ENCODE results near the gene DCP1B.

Gene DCP1B

GRCh38 chr12:1911598-1912575 lies 92.4 kb downstream of the DCP1B start:
- Histone ChIP-seq H3K4me2 (peak overlapping the region; percentile 14; the same call in 1 of the 2 replicates), H3K4me1 (peaks cover 57% of the 10 kb centered on the region), H3K27ac (peak overlapping the region; percentile 55), H3K27me3 (no peaks in the 10 kb centered on the region), H3K36me3 (peaks cover 23% of the 10 kb centered on the region; the same call in 1 of the 2 replicates), H4K20me1 (no peaks in the 10 kb centered on the region), H3K9ac (no peak overlapping the region), H3K9me3 (peaks cover 15% of the 10 kb centered on the region), H3K4me3 (no peak overlapping the region)
- TF ChIP-seq Cebpa-rat (IDR thresholded peaks at IDR 0.05): no peak

GRCh38 chr12:1910468-1910867 lies 93.8 kb downstream of the DCP1B start:
- Histone ChIP-seq H3K4me1 (peaks cover 43% of the 10 kb centered on the region), H4K20me1 (no peaks in the 10 kb centered on the region), H3K27me3 (no peaks in the 10 kb centered on the region), H3K4me2 (no peak overlapping the region), H3K9ac (no peak overlapping the region), H3K36me3 (peaks cover 29% of the 10 kb centered on the region; the same call in 1 of the 2 replicates), H3K27ac (no peak overlapping the region), H3K9me3 (peaks cover 27% of the 10 kb centered on the region), H3K4me3 (no peak overlapping the region)
- TF ChIP-seq Cebpa-rat (IDR thresholded peaks at IDR 0.05): no peak

DNA sequence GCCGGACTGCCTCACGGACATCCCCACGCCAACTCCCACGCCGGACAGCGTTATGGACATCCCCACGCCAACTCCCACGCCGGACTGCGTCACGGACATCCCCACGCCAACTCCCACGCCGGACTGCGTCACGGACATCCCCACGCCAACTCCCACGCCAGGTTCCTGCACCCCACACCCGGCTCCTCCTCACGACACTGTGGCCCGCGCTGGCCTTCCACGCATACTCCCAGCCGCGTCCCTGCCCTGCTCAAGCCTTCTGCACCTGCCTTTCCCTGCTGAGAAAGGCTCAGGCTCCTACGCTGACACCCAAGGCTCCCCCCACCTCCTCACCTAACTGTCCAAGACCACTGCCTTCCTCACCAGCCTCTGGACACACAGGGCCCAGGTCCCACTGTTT lies 95.5 kb downstream of the DCP1B start:
- no peak overlapping the region for H3K9ac ChIP-seq
- no peak overlapping the region for H3K4me2 ChIP-seq
- H3K36me3 ChIP-seq: peaks cover 30% of the 10 kb centered on the region; the same call in 1 of the 2 replicates
- H3K4me3 ChIP-seq: no peak overlapping the region
- H3K27ac ChIP-seq: no peak overlapping the region
- peaks cover 25% of the 10 kb centered on the region for H3K4me1 ChIP-seq
- H4K20me1 ChIP-seq: no peaks in the 10 kb centered on the region
- peaks cover 42% of the 10 kb centered on the region for H3K9me3 ChIP-seq
- no peaks in the 10 kb centered on the region for H3K27me3 ChIP-seq
- no peak for TF ChIP-seq Cebpa-rat (IDR thresholded peaks at IDR 0.05)

DNA sequence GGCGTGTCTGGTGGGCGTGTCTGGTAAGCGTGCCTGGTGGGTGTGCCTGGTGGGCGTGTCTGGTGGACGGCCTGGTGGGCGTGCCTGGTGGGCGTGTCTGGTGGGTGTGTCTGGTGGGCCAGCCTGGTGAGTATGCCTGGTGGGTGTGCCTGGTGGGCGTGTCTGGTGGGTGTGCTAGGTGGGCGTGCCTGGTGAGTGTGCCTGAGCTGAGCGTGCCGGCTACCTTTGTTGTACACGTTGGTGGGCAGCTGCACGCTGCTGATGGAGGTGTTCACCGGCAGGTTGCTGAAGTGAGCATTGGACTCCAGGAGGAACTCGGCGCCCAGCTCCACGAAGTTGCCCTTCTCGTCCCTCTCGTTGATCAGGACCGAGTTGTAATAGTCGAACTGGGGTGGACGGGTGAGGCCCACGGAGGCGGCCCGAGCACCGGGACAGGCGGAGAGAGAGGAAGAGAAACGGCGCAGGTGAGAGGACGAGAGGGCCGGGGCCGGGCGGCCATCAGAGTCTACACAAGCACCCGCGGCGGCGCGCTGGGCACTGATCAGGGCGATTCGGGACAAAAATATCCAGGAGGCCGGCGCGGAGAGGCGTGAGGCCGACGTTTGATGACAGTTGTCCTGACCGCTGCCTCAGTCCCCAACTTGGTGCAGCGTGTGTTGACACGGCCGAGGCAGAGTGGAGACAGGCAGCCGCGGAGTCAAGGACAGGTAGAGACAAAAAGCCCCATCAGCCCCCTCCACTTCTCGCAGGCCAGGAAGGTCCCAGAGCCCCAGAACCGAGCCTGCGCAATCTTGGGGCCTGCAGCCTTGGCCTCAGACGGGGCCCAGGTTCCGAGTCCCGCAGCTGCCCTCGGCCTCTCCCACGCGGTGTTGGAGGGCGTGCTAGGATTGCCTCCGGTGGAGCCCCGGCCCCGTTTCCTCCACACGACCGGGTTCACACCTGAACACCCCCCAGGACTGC lies 96.3 kb downstream of the DCP1B start:
- no peak overlapping the region for H3K4me3 ChIP-seq
- no peak for TF ChIP-seq Cebpa-rat (IDR thresholded peaks at IDR 0.05)
- H3K9ac ChIP-seq: no peak overlapping the region
- no peaks in the 10 kb centered on the region for H4K20me1 ChIP-seq
- H3K36me3 ChIP-seq: peaks cover 33% of the 10 kb centered on the region; the same call in 1 of the 2 replicates
- peaks cover 50% of the 10 kb centered on the region for H3K9me3 ChIP-seq
- H3K4me2 ChIP-seq: no peak overlapping the region
- no peaks in the 10 kb centered on the region for H3K27me3 ChIP-seq
- H3K27ac ChIP-seq: no peak overlapping the region
- peaks cover 17% of the 10 kb centered on the region for H3K4me1 ChIP-seq

- Histone ChIP-seq H3K4me2 (no peak overlapping the region), H3K9me3 (peaks cover 55% of the 10 kb centered on the region), H4K20me1 (no peaks in the 10 kb centered on the region), H3K36me3 (peaks cover 33% of the 10 kb centered on the region; the same call in 1 of the 2 replicates), H3K4me1 (peaks cover 4% of the 10 kb centered on the region), H3K27me3 (no peaks in the 10 kb centered on the region), H3K9ac (no peak overlapping the region), H3K4me3 (no peak overlapping the region), H3K27ac (no peak overlapping the region)
- no peak for TF ChIP-seq Cebpa-rat (IDR thresholded peaks at IDR 0.05)
These were observed 97.7 kb downstream of the DCP1B start for GRCh38 chr12:1906579-1906978.

DNA sequence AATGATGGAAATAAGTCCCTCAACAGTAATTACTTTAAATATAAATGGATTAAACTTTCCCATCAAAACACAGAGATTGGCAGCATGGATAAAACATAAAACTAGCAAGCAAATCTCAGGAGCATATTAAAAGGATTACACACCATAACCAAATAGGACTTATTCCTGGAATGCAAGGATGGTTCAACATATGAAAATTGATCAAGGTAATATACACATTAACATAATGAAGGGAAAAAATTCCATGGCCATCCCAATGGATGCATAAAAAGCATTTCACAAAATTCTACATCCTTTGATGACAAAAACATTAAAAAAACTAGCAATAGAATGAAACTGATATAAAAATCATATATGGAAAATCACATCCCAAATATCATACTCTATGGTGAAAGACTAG lies 99.4 kb downstream of the DCP1B start:
- Histone ChIP-seq H3K36me3 (peaks cover 28% of the 10 kb centered on the region; the same call in 1 of the 2 replicates), H3K4me1 (no peaks in the 10 kb centered on the region), H3K27ac (no peak overlapping the region), H3K27me3 (no peaks in the 10 kb centered on the region), H3K9me3 (peaks cover 55% of the 10 kb centered on the region), H3K9ac (no peak overlapping the region), H4K20me1 (no peaks in the 10 kb centered on the region), H3K4me2 (no peak overlapping the region), H3K4me3 (no peak overlapping the region)
- TF ChIP-seq Cebpa-rat (IDR thresholded peaks at IDR 0.05): no peak

GRCh38 chr12:1896964-1897363 lies 107.3 kb downstream of the DCP1B start:
- H3K36me3 ChIP-seq: no peaks in the 10 kb centered on the region
- no peaks in the 10 kb centered on the region for H3K4me1 ChIP-seq
- H3K9me3 ChIP-seq: peaks cover 26% of the 10 kb centered on the region
- no peak overlapping the region for H3K9ac ChIP-seq
- no peak overlapping the region for H3K4me3 ChIP-seq
- no peak for TF ChIP-seq Cebpa-rat (IDR thresholded peaks at IDR 0.05)
- no peak overlapping the region for H3K27ac ChIP-seq
- H3K27me3 ChIP-seq: no peaks in the 10 kb centered on the region
- no peak overlapping the region for H3K4me2 ChIP-seq
- H4K20me1 ChIP-seq: no peaks in the 10 kb centered on the region
